ENCODE results near the gene AGR2. TPM values are rescaled to one million over a fixed set of nuclear protein-coding genes. Genes with fewer than 3 reads are reported as not detected.

AGR2 gene
- total and polyA plus RNA-seq, 3 donors from 2014 or later = 0.16 to 1.5 TPM; not detected in 1

DNA sequence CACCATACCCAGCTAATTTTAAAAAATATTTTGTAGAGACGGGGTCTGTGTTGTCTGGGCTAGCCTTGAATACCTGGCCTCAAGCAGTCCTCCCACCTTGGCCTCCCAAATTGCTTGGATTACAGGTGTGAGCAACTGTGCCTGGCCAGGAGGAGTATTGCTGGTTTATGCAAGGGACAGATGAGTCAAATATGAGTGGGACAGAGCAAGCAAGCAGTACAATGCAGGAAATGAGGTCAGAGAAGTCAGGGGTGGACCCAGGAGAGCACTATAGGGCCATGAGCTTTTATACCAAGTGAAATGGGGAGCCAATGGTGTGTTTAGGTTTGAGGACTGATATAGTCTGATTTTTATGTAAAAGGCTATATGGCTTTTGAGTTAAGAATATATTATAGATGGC, 45.0 kb downstream of the AGR2 start:
- no peak for DNase-seq
- intact Hi-C loops (cut with DNase I; ENCODE audit: low total_unique reads) = no loop called here
- 92 to 100% methylated on average over 1 of the region's 1 CpG for WGBS, 2 donors
- no peak overlapping the region for H3K4me3 ChIP-seq
- no peaks in the 10 kb centered on the region for H3K27me3 ChIP-seq
- no peaks in the 10 kb centered on the region for H3K9me3 ChIP-seq
- no peaks in the 10 kb centered on the region for H3K4me1 ChIP-seq
- H3K27ac ChIP-seq = no peak overlapping the region
- H3K36me3 ChIP-seq (ENCODE audit: low read depth, missing control alignments) = no peaks in the 10 kb centered on the region
- TF ChIP-seq, protein P1, sequence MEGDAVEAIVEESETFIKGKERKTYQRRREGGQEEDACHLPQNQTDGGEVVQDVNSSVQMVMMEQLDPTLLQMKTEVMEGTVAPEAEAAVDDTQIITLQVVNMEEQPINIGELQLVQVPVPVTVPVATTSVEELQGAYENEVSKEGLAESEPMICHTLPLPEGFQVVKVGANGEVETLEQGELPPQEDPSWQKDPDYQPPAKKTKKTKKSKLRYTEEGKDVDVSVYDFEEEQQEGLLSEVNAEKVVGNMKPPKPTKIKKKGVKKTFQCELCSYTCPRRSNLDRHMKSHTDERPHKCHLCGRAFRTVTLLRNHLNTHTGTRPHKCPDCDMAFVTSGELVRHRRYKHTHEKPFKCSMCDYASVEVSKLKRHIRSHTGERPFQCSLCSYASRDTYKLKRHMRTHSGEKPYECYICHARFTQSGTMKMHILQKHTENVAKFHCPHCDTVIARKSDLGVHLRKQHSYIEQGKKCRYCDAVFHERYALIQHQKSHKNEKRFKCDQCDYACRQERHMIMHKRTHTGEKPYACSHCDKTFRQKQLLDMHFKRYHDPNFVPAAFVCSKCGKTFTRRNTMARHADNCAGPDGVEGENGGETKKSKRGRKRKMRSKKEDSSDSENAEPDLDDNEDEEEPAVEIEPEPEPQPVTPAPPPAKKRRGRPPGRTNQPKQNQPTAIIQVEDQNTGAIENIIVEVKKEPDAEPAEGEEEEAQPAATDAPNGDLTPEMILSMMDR (IDR thresholded peaks at IDR 0.05) = no peak
- no peak for TF ChIP-seq POLR2A (IDR thresholded peaks at IDR 0.05)

DNA sequence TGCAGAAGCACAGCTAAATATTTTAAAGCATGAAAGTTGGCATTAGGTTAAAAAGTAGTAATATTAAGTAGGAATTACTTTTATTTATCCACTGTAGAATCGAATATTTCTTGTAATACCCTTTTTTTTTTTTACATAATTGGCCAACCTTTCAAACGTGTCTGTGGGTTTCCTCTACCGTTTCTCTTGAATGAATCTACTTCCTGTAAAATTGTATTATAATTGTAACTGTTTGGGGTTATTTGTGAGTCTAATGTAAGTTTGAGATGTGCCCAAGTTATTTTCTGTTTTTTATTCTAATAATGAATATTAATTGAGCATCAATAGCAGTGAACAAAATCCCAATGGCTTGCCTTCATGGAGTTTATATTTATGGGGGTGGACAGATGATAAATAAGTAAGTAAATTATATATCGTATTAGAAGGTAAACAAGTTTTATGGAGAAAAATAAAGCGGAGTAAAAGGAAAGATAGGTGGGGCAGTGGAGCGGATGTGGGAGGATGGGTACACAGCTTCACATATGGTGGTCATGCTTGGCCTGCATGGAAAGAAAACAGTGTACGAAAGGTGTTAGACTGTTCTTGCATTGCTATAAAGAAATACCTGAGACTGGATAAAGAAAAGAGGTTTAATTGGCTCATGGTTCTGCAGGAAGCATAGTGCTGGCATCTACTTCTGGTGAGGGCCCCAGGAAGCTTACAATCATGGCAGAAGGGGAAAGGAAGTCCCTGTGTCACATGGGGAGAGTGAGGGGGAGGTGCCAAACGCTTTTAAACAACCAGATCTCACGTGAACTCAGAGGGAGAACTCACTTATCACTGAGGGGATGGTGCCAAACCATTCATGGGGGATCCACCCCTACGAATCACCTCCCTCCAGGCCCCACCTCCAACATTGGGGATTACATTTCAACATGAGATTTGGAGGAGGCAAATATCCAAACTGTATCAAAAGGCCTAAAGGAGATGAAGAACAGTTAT, 45.9 kb downstream of the AGR2 start:
- no peaks in the 10 kb centered on the region for H3K36me3 ChIP-seq (ENCODE audit: low read depth, missing control alignments)

DNA sequence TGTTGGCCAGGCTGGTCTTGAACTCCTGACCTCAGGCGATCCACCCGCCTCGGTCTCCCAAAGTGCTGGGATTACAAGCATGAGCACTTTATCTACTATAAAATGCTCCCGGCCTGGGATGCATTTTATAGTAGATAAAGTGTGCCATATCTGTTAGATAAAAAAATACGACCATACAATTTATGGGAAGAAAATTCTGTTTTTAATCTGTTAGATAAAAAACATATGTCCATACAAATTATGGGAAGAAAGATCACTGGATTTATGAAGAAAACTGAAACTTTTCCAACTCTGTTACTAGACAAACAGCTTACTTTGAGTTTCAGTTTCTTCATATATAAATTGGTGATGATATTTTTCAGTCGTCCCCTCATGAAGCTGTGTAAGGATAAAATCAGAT, 46.8 kb downstream of the AGR2 start:
- no peaks in the 10 kb centered on the region for H3K9me3 ChIP-seq
- H3K27me3 ChIP-seq = no peaks in the 10 kb centered on the region
- H3K27ac ChIP-seq = no peak overlapping the region
- H3K36me3 ChIP-seq (ENCODE audit: low read depth, missing control alignments) = no peaks in the 10 kb centered on the region
- TF ChIP-seq, protein P1 (IDR thresholded peaks at IDR 0.05) = no peak
- no peak for TF ChIP-seq POLR2A (IDR thresholded peaks at IDR 0.05)
- DNase-seq = no peak
- H3K4me1 ChIP-seq = no peaks in the 10 kb centered on the region
- H3K4me3 ChIP-seq = no peak overlapping the region
- WGBS, 2 donors = 81 to 87% methylated on average over 6 of the region's 6 CpGs
- intact Hi-C loops (cut with DNase I; ENCODE audit: low total_unique reads) = no loop called here

More for the DNA sequence above, 45.9 kb downstream of the AGR2 start:
- Histone ChIP-seq H3K27me3 (no peaks in the 10 kb centered on the region), H3K27ac (no peak overlapping the region), H3K4me1 (no peaks in the 10 kb centered on the region), H3K4me3 (no peak overlapping the region), H3K9me3 (no peaks in the 10 kb centered on the region)
- no peak for DNase-seq
- intact Hi-C loops (cut with DNase I; ENCODE audit: low total_unique reads) = no loop called here
- TF ChIP-seq POLR2A (IDR thresholded peaks at IDR 0.05) = no peak
- TF ChIP-seq, protein P1 (IDR thresholded peaks at IDR 0.05) = no peak
- WGBS, 2 donors = 85 to 90% methylated on average over 10 of the region's 10 CpGs

DNA sequence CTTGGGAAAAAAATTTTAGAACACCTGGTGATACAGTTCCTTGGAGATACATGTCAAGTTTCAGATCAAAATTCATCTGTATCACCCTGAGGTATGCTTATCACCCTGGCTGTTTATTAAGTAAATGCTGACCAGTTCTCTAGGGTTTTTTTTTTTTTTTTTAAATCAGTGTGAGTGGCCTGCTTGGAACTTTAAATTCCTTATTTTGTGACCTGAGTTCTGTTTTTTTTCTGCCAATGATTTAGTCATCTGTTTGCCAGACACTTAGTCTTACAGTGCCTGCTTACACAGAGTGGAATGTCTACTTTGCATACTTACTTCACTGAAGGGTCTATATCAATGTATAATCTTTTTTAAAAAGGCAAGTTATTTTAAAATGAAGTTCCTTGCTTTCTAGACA, 49.4 kb downstream of the AGR2 start:
- no peak for DNase-seq
- Histone ChIP-seq H3K36me3 (ENCODE audit: low read depth, missing control alignments) (no peaks in the 10 kb centered on the region), H3K4me1 (no peaks in the 10 kb centered on the region), H3K27me3 (no peaks in the 10 kb centered on the region), H3K4me3 (no peak overlapping the region), H3K27ac (no peak overlapping the region), H3K9me3 (no peaks in the 10 kb centered on the region)
- TF ChIP-seq, protein P1 (IDR thresholded peaks at IDR 0.05) = no peak
- no peak for TF ChIP-seq POLR2A (IDR thresholded peaks at IDR 0.05)
- intact Hi-C loops (cut with DNase I; ENCODE audit: low total_unique reads) = no loop called here
